Measurements from ENCODE around the gene BCL2L13.
"Not testable (repeated sequence)": the region's sequence is repeated elsewhere in the genome, so short reads cannot be mapped to it uniquely, and the experiment has no call there.

Gene BCL2L13

GRCh38 chr22:17753401-17753989 is 114.9 kb downstream of the BCL2L13 start:
- no peak for FAIRE-seq
- no peak for DNase-seq (ENCODE audit: insufficient read length)
- TF ChIP-seq POLR2AphosphoS5 (IDR thresholded peaks at IDR 0.05; ENCODE audit: low read depth, low read length) (no peak), TAF1 (IDR thresholded peaks at IDR 0.05; ENCODE audit: borderline replicate concordance, low read depth, low read length) (no peak), POLR2A (IDR thresholded peaks at IDR 0.05; ENCODE audit: low read depth, low read length) (no peak)

GRCh38 chr22:17754233-17754925 is 115.8 kb downstream of the BCL2L13 start:
- DNase-seq (ENCODE audit: insufficient read length) (no peak), FAIRE-seq (no peak)
- no peak for TF ChIP-seq TAF1 (IDR thresholded peaks at IDR 0.05; ENCODE audit: borderline replicate concordance, low read depth, low read length)
- TF ChIP-seq POLR2AphosphoS5 (IDR thresholded peaks at IDR 0.05; ENCODE audit: low read depth, low read length): no peak
- no peak for TF ChIP-seq POLR2A (IDR thresholded peaks at IDR 0.05; ENCODE audit: low read depth, low read length)

- TF ChIP-seq POLR2A (IDR thresholded peaks at IDR 0.05; ENCODE audit: low read depth, low read length) (no peak), POLR2AphosphoS5 (IDR thresholded peaks at IDR 0.05; ENCODE audit: low read depth, low read length) (no peak), TAF1 (IDR thresholded peaks at IDR 0.05; ENCODE audit: borderline replicate concordance, low read depth, low read length) (no peak)
- DNase-seq (ENCODE audit: insufficient read length) (no peak), FAIRE-seq (no peak)
Measured at GRCh38 chr22:17761138-17761488, 122.6 kb downstream of the BCL2L13 start.

- not testable (repeated sequence) for DNase-seq (ENCODE audit: insufficient read length); FAIRE-seq
Measured at GRCh38 chr22:17763442-17763841, 124.9 kb downstream of the BCL2L13 start.

GRCh38 chr22:17764036-17764435 is 125.5 kb downstream of the BCL2L13 start:
- no peak for TF ChIP-seq POLR2A (IDR thresholded peaks at IDR 0.05; ENCODE audit: low read depth, low read length)
- TF ChIP-seq POLR2AphosphoS5 (IDR thresholded peaks at IDR 0.05; ENCODE audit: low read depth, low read length): no peak
- TF ChIP-seq TAF1 (IDR thresholded peaks at IDR 0.05; ENCODE audit: borderline replicate concordance, low read depth, low read length): no peak
- DNase-seq (ENCODE audit: insufficient read length): no peak
- no peak for FAIRE-seq

- not testable (repeated sequence) for DNase-seq (ENCODE audit: insufficient read length)
- peak; percentile 67 for FAIRE-seq
Measured at GRCh38 chr22:17764852-17765251, 126.3 kb downstream of the BCL2L13 start.

- DNase-seq (ENCODE audit: insufficient read length): peak; percentile 58
- no peak for TF ChIP-seq POLR2A (IDR thresholded peaks at IDR 0.05; ENCODE audit: low read depth, low read length)
- peak; percentile 96 for FAIRE-seq
Measured at GRCh38 chr22:17767233-17768065, 128.9 kb downstream of the BCL2L13 start.

- FAIRE-seq: no peak
- no peak for TF ChIP-seq POLR2A (IDR thresholded peaks at IDR 0.05; ENCODE audit: low read depth, low read length)
- TF ChIP-seq TAF1 (IDR thresholded peaks at IDR 0.05; ENCODE audit: borderline replicate concordance, low read depth, low read length): no peak
- TF ChIP-seq POLR2AphosphoS5 (IDR thresholded peaks at IDR 0.05; ENCODE audit: low read depth, low read length): no peak
- DNase-seq (ENCODE audit: insufficient read length): no peak
Measured at GRCh38 chr22:17769013-17769715, 130.6 kb downstream of the BCL2L13 start.

- TF ChIP-seq POLR2A (IDR thresholded peaks at IDR 0.05; ENCODE audit: low read depth, low read length): no peak
- no peak for TF ChIP-seq POLR2AphosphoS5 (IDR thresholded peaks at IDR 0.05; ENCODE audit: low read depth, low read length)
- TF ChIP-seq TAF1 (IDR thresholded peaks at IDR 0.05; ENCODE audit: borderline replicate concordance, low read depth, low read length): no peak
- no peak for DNase-seq (ENCODE audit: insufficient read length)
- FAIRE-seq: no peak
Measured at GRCh38 chr22:17769716-17770082, 131.1 kb downstream of the BCL2L13 start.

GRCh38 chr22:17770180-17771077 is 131.9 kb downstream of the BCL2L13 start:
- no peak for DNase-seq (ENCODE audit: insufficient read length)
- no peak for FAIRE-seq
- TF ChIP-seq POLR2AphosphoS5 (IDR thresholded peaks at IDR 0.05; ENCODE audit: low read depth, low read length) (no peak), POLR2A (IDR thresholded peaks at IDR 0.05; ENCODE audit: low read depth, low read length) (no peak), TAF1 (IDR thresholded peaks at IDR 0.05; ENCODE audit: borderline replicate concordance, low read depth, low read length) (no peak)

All from GM12892 (cell line).